ENCODE results near the gene CST7.

CST7 gene

GRCh38 chr20:24989162-24989561, 40.1 kb downstream of the CST7 start:
- no peak overlapping the region for H3K4me3 Mint-ChIP-seq
- peak overlapping the region; percentile 16 for H3K27ac Mint-ChIP-seq
- no peak for DNase-seq
- peaks cover 21% of the 10 kb centered on the region for H3K36me3 Mint-ChIP-seq (ENCODE audit: low read depth)
- ATAC-seq = no peak
- H3K9me3 Mint-ChIP-seq = no peaks in the 10 kb centered on the region
- peaks cover 82% of the 10 kb centered on the region for H3K4me1 Mint-ChIP-seq
- no peaks in the 10 kb centered on the region for H3K27me3 Mint-ChIP-seq

GRCh38 chr20:24990810-24991252, 41.8 kb downstream of the CST7 start:
- peak overlapping the region; percentile 97 for H3K4me3 Mint-ChIP-seq
- peaks cover 75% of the 10 kb centered on the region for H3K4me1 Mint-ChIP-seq
- no peaks in the 10 kb centered on the region for H3K27me3 Mint-ChIP-seq
- no peak for ATAC-seq
- H3K27ac Mint-ChIP-seq = peak overlapping the region; percentile 91
- H3K9me3 Mint-ChIP-seq = no peaks in the 10 kb centered on the region
- no peak for DNase-seq
- H3K36me3 Mint-ChIP-seq (ENCODE audit: low read depth) = peaks cover 14% of the 10 kb centered on the region

- Mint-ChIP-seq H3K4me3 (peak overlapping the region; percentile 97), H3K9me3 (no peaks in the 10 kb centered on the region), H3K27me3 (no peaks in the 10 kb centered on the region), H3K4me1 (peaks cover 64% of the 10 kb centered on the region), H3K36me3 (ENCODE audit: low read depth) (peaks cover 14% of the 10 kb centered on the region), H3K27ac (peak overlapping the region; percentile 91)
- DNase-seq (peak; percentile 29), ATAC-seq (peak; percentile 5)
Measured at GRCh38 chr20:24991897-24992486, 42.9 kb downstream of the CST7 start.

DNA sequence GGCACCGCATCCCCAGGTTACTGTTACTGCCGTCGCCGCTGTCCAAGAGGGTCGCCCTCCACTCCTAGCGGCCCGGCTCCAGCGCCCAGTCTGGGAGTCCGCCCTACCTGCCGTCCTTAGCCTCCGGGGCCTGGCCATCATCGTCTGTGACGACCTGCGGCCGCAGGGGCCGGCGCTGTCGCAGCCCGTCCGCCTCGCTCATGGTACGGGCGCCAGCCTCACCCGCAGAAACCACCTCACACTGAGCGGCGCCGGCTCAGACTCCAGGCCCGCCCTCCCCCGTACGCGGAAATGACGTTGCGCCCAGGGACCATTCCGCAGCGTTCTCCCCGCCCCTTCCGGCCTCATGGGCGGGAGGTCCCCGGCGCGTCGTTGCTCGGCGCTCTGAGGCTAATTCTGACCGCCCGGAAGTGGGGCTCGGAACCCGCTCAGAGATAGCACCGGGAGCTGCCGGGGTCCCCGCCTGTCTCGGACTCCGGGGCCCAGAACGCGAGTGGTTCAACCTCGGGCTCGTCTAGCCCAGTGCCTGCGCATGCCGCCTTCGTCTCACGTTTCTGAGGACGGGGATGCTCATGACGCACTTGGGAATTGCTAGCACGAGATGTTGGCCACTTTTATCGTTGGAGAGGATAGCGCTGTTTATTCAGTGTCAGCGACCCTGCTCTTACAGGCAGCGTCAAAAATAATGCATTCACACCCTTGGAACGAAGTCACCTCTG, 43.6 kb downstream of the CST7 start, which contains the start of gene APMAP:
Gene APMAP, minus strand, starts transcription at position 265 of the 719 bp plus-strand sequence. Its CDS starts 63 bp downstream, at position 202.
- ATAC-seq (peak; percentile 97), DNase-seq (peak; percentile 98)
- no peaks in the 10 kb centered on the region for H3K9me3 Mint-ChIP-seq
- H3K27me3 Mint-ChIP-seq = no peaks in the 10 kb centered on the region
- peaks cover 57% of the 10 kb centered on the region for H3K4me1 Mint-ChIP-seq
- H3K27ac Mint-ChIP-seq = peak within 1 kb of the TSS; percentile 91
- peaks cover 10% of the 10 kb centered on the region for H3K36me3 Mint-ChIP-seq (ENCODE audit: low read depth)
- peak within 1 kb of the TSS; percentile 97 for H3K4me3 Mint-ChIP-seq

GRCh38 chr20:24993337-24994185, 44.5 kb downstream of the CST7 start:
- Mint-ChIP-seq H3K4me1 (peaks cover 48% of the 10 kb centered on the region), H3K27ac (peak overlapping the region; percentile 91), H3K9me3 (no peaks in the 10 kb centered on the region), H3K4me3 (peak overlapping the region; percentile 97), H3K36me3 (ENCODE audit: low read depth) (peaks cover 9% of the 10 kb centered on the region), H3K27me3 (no peaks in the 10 kb centered on the region)
- no peak for DNase-seq
- no peak for ATAC-seq

- no peak overlapping the region for H3K27ac Mint-ChIP-seq
- no peaks in the 10 kb centered on the region for H3K27me3 Mint-ChIP-seq
- ATAC-seq (no peak), DNase-seq (no peak)
- H3K4me1 Mint-ChIP-seq = peaks cover 42% of the 10 kb centered on the region
- H3K4me3 Mint-ChIP-seq = no peak overlapping the region
- H3K36me3 Mint-ChIP-seq (ENCODE audit: low read depth) = peaks cover 4% of the 10 kb centered on the region
- H3K9me3 Mint-ChIP-seq = no peaks in the 10 kb centered on the region
Measured at GRCh38 chr20:24994186-24994465, 45.1 kb downstream of the CST7 start.

DNA sequence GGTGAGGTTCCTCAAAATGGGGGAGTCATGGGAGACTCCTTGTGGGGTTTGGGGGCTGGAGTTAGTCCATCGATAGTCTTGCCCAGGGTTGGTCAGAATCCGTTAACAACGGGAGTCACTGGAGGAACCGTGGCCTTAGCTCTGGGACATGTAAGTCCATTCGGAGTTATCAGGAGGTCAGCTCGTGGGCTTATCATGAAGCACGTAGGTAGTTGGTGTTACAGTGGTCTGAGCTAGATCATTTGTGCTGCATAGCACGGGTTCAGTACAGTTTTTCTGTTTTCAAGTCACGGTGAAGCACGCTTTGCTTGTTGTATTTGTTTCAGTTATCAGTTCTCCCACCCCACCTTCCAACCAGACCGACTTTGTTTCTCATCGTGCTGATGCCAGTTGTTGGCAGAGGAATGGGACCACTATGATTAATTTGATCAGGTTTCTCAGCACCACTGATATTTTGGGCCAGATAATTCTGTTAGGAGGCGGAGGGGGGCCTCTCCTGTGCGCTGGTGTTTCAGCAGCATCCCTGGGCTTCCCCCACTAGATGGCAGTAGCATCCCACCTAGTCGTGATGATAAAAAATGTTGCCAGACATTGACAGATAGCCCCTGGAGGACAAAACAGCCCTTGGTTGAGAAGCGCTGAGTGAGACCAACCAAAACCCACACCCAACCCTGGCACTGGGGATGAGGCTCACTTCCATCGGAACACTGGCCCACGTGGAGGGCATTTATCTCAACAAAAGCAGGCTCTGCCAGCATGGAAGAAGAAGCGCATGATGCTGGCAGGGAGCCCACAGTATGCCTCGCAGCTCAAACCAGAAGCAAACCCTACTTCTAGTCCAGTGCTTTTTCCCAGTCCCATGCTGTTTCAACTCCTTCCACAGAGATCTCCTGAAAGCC, 45.6 kb downstream of the CST7 start:
- ATAC-seq = peak; percentile 12
- Mint-ChIP-seq H3K4me3 (no peak overlapping the region), H3K4me1 (peaks cover 38% of the 10 kb centered on the region), H3K27me3 (no peaks in the 10 kb centered on the region), H3K9me3 (no peaks in the 10 kb centered on the region), H3K36me3 (ENCODE audit: low read depth) (peaks cover 4% of the 10 kb centered on the region), H3K27ac (no peak overlapping the region)
- peak; percentile 83 for DNase-seq

GRCh38 chr20:24995741-24996448, 46.8 kb downstream of the CST7 start:
- H3K4me1 Mint-ChIP-seq = peaks cover 32% of the 10 kb centered on the region
- no peak overlapping the region for H3K27ac Mint-ChIP-seq
- DNase-seq = no peak
- ATAC-seq = no peak
- H3K4me3 Mint-ChIP-seq = no peak overlapping the region
- H3K9me3 Mint-ChIP-seq = no peaks in the 10 kb centered on the region
- H3K36me3 Mint-ChIP-seq (ENCODE audit: low read depth) = no peaks in the 10 kb centered on the region
- no peaks in the 10 kb centered on the region for H3K27me3 Mint-ChIP-seq

DNA sequence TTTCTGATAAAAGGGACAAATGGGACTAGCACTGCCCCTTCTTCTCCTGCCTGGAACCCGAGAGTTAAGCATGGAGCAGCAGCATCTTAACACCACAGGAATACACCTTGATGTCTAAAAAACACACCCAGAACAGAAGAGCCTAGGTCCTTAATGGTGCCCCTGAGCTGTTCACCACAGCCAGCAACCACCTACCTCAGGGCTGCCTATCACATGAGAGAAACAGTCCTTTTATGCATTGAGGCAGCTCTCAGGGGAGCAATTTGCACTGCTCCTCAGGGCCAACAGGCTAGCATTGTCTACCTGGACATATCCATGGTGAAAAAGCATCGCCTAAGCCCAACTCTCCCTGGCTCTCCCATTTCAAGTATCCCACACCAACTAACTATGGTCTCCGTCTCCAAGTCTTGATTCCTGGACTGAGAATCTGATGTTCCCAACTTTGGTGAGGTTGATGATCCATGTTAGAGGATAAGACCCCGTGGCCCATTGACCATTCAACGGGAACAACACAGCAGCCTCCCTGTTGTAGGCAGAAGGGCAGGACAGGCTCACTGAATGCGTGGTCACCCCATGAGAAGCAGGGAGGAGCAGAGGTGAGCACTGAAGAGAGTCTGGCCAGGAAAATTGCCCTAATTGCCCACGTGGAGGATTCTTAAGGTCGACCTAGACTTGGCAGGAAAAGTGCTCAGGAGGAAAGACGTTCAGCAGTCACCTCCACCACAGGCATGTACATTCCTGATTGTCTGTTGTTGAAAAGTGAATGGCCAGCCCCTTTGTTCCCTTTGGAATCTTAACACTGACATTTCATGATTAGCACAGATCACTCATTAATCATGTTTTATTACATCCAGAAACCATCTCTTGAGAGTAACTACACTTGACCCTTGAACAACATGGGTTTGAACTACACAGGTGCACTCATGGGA, 47.6 kb downstream of the CST7 start:
- Mint-ChIP-seq H3K4me1 (peaks cover 25% of the 10 kb centered on the region), H3K27ac (no peak overlapping the region), H3K36me3 (ENCODE audit: low read depth) (no peaks in the 10 kb centered on the region), H3K27me3 (no peaks in the 10 kb centered on the region), H3K4me3 (no peak overlapping the region), H3K9me3 (no peaks in the 10 kb centered on the region)
- no peak for DNase-seq
- ATAC-seq = no peak

DNA sequence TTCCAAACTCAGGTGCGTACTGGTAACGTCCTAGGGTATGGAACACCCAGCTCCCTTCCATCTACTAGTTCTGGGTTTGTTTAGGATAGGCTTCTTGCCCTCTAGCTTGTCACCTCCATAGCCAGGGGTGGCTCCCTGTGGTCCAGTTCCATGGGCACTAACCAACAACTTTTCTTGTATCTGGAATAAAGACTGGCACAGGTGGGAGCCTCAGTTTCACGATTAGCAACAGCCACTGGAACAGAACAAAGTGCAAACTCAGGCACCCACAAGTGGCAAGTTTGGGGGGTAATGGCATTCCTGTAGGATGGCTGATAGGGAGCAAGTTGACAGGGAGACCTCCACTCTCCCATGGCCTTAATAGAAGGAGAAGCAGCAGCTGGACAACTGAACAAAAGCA, 49.1 kb downstream of the CST7 start:
- Mint-ChIP-seq H3K9me3 (no peaks in the 10 kb centered on the region), H3K4me1 (peaks cover 20% of the 10 kb centered on the region), H3K27ac (no peak overlapping the region), H3K36me3 (ENCODE audit: low read depth) (peaks cover 6% of the 10 kb centered on the region), H3K4me3 (no peak overlapping the region), H3K27me3 (no peaks in the 10 kb centered on the region)
- DNase-seq = no peak
- no peak for ATAC-seq

DNA sequence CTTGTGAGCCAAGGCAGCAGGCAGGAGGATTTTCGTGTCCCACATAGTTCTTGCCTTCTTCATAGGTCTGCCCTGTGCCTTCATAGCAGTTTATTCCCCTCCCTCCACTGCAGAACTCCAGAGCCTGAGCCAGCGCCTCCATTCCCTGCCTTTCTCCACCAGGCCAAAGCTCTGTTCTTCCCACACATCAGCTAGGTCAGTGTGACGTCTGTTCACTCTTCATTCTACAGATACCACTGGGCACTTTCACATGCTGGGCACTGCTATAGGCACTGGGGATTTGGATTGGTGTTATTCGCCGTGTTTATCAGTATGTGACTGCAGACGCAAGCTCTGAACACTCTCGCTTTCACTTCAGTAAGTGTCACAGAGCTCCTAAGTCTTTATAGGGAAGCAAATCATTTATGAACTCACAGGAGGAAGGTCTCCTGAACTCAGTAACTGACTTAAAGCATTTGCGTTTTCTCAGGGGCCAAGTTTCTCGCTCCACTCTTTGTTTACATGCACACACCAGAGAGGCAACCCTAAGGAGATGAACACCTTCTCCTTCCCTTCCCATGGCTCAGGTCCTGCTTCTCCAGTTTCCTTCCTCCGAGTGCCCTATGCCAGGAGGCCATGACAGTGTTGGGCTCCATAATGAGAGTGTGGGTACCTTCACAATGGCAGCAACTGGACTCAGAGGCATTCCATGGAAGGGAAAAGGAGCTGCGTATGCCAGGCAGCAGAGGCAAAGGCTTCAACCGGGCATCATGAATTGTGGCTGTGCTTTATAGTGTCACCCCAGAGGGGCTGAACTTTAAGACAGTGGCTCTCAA, 49.8 kb downstream of the CST7 start:
- no peak overlapping the region for H3K4me3 Mint-ChIP-seq
- ATAC-seq = no peak
- peaks cover 6% of the 10 kb centered on the region for H3K36me3 Mint-ChIP-seq (ENCODE audit: low read depth)
- no peaks in the 10 kb centered on the region for H3K27me3 Mint-ChIP-seq
- peaks cover 14% of the 10 kb centered on the region for H3K4me1 Mint-ChIP-seq
- no peak for DNase-seq
- no peak overlapping the region for H3K27ac Mint-ChIP-seq
- no peaks in the 10 kb centered on the region for H3K9me3 Mint-ChIP-seq

DNA sequence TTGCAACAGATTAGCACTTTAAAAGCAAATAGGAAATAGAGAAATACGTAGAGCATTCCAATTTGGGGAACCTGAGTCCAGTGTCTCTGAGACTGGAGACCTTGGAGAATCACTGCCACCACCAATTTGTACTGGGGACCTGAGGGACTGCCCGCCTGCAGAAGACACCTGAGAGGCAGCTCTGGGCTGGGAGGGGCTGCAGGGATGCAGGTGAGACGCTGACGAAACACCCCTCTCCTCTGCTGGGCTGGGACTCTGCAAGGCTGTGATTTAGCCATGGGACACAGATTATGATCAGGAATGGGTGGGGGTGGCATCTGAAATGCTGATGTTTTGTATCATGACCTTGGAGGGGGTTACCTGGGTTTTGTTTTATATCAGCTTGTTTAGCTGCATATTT, 50.5 kb downstream of the CST7 start:
- Mint-ChIP-seq H3K4me1 (peaks cover 12% of the 10 kb centered on the region), H3K4me3 (no peak overlapping the region), H3K27me3 (no peaks in the 10 kb centered on the region), H3K36me3 (ENCODE audit: low read depth) (peaks cover 6% of the 10 kb centered on the region), H3K9me3 (no peaks in the 10 kb centered on the region), H3K27ac (no peak overlapping the region)
- no peak for DNase-seq
- ATAC-seq = no peak

Data from activated naive CD8-positive, alpha-beta T cell treated with anti-CD3 and anti-CD28 coated beads, Interleukin-2, amount 50 U/mL, for 24 hours (primary cell).